GM18508 (cell line): Measurements from ENCODE around the gene ZNF516.

Experiments used
- ATAC-seq: cut with Tn5 transposase; IDR thresholded peaks from one replicate; pipeline ENCODE4 v1.9.1; 2021; ENCODE audit warnings: moderate number of reproducible peaks; ENCODE audit not compliant: insufficient read depth, unreplicated experiment

The ZNF516 gene

DNA sequence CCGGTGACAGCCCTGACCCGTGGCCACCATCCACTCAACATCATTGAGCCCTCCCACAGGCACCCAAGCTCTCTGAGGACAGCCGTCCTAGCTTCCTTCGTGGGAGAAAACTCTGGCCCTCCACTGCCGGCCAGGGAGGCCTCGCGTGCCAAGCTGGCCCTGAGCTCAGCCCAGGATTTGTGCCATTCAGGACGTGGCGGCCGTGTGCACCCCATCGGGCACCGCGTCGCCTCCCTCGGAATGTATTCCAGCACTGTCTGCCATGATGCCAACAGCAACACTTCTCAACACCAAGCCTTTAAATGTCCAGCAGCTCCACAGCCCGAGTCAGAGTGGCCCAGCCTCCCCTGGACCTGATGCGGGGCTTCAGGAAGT, 35.7 kb downstream of the ZNF516 start:
- ATAC-seq: no peak

DNA sequence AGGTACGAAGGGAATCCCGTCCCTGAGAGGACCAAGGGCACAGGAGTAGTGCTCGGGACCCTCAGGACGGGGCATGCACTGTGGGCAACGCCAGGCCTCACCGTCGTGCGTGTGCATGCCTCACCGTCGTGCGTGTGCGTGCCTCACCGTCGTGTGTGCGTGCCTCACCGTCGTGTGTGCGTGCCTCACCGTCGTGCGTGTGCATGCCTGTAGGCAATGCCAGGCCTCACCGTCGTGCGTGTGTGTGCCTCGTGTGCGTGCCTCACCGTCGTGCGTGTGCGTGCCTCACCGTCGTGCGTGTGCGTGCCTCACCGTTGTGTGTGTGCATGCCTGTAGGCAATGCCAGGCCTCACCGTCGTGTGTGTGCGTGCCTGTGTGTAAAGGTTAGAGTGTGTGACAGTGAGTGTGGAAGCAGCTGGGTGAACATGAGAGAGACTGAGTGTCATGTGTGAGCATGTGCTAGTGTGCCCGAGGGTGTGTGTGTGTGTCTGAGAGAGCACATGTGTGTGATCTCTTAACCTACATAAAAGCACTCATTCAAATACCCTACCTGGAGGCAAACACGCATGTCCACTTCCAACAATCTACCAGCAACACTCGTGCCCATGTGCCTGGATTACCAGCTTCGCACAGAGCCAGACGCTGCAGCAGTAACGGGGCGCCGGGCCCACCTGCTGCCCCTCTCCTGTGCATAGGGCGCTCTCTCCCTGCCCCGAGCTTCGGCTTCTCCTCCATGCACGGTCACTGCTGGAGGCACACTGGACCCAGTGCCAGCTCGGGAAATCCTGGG, 36.3 kb downstream of the ZNF516 start:
- ATAC-seq: no peak

DNA sequence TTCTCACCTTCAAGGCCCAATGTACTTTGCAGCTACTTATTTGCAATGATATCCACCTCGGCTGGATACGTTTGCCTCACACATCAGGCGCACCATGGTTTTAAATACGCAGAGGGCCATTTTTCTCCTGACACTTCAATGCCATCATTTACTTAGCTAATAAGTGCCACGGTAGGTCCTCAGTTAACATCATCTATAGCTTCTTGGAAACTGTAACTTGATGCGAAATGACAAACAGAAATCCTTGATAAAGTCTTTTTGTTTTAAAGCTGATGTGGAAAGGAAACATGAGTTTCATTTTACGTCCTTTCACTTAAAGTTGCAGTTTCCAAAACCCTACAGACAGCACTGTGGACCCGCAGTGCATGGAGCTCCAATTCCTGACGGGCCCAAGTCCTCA, 37.1 kb downstream of the ZNF516 start:
- ATAC-seq: no peak

DNA sequence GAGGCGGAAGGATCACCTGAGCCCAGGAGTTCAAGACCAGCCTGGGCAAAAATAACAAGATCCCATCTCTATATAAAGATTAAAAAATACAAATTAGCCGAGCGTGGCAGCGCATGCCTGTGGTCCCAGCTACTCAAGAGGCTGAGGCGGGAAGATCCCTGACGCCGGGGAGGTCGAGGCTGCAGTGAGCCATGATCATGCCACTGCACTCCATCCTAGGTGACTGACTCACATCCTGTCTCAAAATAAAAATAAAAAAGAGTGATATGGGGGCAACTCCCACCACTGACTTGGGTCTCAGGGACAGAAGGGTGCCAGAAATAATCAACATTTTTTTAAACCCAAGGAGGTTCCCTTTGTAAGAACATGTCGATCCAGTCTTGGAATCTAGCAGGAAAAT, 37.6 kb downstream of the ZNF516 start:
- ATAC-seq: no peak

DNA sequence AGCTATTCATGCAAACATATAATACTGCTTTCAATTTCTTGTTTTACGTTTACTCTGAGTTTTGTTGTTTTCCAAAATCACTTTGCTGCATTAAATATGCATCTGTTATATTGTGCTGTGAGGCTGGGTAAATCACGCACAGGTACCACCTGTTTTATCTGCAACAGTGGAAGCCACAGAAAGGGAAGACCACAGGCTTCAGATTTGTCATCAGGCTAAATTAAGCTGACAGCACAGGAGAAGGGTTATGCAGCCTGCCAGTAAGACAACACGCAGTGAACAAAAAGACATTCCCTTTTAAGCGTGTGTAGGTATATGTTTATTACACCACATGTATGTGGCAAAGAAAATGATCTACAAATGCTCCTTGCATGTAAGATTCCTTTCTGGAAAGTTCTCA, 38.2 kb downstream of the ZNF516 start:
- ATAC-seq: no peak

DNA sequence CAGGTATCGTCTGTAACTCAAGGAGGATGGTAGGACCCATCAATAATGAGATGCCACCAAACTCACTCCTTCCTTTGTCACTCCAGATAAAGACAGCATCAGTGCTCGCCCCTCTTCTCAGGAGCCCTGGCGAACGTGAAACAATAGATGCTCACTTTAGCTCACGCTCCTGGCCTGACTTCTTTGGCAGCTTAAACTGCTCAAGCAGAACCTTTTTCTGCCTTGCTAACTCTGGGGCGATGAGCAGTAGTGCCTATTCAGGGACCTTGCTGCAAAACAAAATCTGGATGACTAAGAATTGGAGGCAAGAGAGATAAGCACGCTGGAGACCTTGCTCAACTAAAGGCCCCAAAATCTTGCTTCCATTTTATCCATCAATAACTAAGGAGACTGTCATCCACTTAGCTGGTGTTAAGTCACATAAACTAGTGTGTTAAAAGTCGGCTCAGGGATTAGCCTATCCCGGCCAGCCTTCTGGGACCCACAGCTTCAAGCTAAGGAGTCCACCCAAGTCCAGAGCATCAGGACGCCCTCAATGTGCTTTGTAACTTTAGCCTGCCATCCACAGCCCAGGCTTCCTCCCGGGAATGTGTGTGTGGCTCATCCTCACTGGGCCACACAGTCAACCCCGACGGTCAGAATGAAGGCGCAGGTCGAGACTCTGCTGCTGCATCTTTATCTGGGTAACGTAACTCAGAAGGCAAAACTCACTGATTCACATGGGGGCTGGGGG, 38.9 kb downstream of the ZNF516 start:
- ATAC-seq: no peak

DNA sequence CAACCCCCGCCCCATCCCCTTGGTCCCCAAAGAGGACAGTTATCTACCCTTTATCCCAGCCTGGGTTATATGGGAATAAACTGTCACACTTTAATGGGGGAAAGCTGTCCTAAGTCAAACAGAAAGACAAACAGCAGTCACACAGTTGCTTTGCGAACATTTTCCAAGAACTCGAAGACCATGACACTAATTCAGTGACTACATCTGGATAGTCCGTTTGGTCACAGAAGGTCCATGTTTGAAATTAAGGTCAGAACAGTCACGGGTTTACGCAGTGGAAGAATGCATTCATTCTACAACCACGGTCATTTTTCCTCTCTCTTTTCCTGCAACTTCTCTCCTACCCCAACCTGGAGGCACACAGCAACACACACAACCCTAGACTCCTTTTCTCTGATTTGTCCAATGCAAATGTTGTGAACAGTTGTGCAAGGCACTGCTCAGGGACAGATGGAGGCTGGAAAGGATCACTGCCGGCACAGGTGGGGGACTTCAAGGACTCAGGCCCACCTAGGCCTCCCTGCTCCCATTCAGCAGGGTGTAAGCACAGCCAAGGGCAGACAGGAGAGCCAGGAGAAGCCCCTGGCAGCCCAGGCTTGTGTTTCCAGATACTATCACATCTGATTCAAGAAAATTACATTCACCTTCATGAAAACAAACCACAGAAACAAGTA, 39.9 kb downstream of the ZNF516 start:
- no peak for ATAC-seq

DNA sequence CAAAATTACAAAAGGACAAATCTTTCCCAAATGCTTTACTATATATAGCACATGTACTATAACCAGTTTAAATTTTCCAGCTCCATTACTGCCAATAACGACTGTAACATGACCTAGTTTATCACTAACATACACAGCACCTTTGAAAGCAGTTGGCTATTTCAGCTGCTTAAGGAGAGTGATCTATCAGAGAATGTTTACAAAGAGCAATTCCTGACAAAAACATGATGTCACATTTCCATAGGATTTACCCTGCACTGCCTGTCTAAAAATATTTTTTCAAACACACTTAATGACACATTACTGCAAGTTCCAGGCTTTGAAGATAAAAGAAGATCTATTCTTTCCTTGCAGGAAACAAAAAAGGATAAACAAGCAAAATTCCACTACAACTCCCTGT, 40.6 kb downstream of the ZNF516 start:
- no peak for ATAC-seq

DNA sequence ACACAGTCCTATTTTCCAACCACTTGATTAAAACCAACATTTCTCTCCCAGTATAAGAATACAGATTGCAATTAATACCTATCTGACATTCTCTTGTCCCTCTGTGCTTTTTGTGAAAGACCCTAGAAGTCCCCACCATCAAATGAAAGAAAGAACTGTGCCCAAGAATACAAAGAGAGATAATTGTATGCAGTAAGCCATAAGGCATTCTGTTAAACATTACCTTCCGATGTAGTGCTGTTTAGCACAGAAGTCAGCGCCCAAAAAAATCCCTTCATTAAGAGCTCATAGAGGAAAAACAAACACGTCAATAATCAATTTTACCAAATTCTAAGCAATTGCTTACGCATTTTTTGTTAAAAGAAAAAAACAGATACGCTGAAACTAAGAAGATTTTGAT, 41.1 kb downstream of the ZNF516 start:
- no peak for ATAC-seq

DNA sequence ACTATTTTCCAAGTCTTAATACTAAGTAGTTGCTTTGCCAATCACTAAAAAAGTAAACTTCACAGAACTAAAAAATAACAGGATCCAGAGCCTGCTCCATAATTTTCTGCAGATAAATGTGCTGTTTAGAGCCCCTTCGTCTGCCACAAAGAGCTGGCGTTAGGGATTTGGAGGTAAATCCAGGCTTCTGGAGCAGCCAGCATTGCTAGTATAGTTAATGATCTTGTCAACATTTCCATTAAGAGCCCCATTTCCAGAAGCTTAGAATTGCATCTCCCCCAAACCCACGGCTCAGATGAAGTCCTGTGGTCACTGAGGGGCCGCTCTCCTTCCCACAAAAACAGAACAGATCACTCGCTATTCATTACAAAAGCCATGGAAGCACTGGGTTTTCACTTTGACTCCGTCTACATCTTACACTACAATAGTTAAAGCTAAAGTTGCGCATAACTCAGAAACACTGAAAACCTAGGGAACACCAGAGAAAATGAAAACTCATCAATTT, 41.9 kb downstream of the ZNF516 start:
- ATAC-seq: no peak

DNA sequence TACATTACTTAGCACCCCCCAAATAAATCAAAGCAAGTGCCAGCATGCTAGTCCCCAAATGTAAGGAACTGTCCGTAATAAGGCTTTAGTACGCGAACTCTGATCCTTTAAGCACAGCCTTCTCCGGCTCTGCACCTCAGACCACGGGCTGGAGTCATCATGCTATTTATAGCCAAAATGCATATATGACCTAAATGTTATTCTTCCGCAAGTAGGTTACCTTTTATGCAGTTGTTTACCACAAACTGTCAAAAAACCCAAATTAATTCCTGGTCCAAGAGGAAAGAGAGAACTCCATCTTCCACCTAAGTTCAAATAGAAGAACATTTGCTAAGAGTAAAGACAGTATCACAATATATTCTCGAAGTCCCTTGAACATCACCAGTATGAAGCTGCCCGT, 42.7 kb downstream of the ZNF516 start:
- ATAC-seq: no peak

DNA sequence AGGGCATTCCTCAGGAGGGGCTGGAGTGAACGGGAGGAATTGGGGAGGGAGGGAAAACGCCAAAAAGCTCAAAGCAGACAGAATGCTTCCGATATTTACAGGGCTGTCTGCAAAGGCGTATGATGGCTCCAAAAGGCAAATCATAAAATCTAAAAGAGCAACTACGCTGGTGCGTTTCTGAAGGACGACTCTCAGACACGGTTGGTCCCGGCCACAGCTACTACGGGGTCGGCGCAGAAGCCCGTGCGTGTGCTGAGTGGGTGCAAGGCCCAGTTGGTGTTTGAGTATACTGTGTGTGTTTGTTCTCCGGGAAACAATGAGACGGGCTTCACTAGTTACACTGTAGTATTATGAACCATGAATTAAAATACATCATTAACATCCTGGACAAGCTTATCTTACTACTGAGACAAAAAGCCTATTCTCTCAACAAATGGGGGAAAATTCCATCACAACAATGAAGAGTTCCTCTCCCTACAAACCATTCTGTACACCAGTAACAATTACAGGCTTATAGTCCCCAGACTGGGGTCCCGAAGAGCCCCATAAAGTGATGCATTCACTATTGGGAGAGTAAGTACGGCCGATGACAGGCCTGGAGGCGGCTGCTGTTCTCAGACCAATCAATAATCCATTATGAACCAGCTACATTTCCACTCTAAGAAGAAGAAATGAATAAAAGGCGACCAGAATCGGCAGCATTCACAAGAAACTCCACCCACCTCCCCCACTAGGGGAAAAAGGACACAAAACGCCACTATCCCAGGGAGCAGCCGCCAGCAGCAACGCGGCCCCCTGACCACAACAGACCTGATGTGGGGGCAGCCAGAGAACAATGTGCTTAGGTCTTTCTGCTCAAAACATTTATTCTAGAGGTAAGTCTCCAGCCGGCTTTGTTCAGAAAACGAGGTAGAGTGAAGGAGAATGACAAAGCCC, 43.4 kb downstream of the ZNF516 start:
- ATAC-seq: no peak

DNA sequence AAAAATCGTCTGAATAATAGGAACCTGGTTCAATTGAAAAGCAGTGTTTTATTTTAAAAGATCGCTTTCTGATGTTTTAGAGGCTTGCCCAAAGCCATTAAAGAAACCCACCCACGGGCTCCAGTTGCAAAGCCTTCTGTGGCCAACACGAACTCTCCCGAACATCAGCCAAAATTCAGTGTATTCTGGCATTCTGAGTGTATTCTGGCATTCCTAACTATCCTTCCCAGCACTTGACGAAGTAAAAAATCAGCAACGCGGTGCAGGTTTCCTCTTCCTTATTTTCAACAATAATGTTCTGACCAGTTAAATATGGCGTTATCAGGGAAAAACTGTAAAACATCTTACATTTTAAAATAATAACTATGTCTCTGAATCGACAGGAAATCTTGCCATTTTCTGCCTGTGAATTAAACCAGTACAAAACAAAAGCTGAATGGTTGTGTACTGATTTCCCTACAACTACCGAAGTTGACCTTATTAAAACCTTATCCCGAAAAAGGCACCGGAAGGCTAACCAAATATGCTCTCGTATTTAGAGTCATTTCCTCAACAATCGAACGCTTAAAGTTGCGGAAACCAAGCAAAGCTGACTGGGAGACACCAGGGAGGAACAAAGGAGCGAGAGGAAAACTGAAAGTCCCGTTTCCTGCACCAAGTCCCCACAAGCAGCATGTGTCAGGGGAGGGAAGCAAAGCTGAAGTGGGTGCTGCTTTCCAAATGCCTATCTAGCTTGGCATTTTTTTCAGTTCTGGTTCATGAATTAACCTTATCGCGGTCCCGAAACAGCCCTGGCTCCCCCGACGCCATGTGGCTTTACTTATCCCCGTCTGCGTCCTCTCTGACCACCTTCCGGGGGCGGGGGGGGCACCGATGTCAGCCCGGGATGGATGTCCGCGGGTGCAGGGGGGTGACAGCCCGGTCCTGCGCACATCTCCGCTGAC, 44.3 kb downstream of the ZNF516 start:
- no peak for ATAC-seq

DNA sequence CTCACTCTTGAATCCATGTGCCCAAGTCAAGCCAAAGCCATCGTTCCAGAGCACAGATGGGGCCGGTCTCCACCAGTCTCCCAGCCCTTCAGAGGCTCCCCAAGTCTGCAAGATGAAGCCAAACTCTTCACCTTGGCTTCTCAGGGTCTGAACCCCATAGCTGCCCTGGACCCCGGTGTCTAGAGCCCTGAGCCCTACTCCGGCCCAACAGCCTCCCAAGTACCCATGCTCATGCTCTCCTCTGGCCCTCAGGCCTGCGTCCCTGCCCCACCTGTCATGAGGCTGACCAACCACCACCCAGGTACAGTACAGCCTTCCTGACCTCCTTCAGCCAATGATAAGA, 46.0 kb downstream of the ZNF516 start:
- no peak for ATAC-seq

DNA sequence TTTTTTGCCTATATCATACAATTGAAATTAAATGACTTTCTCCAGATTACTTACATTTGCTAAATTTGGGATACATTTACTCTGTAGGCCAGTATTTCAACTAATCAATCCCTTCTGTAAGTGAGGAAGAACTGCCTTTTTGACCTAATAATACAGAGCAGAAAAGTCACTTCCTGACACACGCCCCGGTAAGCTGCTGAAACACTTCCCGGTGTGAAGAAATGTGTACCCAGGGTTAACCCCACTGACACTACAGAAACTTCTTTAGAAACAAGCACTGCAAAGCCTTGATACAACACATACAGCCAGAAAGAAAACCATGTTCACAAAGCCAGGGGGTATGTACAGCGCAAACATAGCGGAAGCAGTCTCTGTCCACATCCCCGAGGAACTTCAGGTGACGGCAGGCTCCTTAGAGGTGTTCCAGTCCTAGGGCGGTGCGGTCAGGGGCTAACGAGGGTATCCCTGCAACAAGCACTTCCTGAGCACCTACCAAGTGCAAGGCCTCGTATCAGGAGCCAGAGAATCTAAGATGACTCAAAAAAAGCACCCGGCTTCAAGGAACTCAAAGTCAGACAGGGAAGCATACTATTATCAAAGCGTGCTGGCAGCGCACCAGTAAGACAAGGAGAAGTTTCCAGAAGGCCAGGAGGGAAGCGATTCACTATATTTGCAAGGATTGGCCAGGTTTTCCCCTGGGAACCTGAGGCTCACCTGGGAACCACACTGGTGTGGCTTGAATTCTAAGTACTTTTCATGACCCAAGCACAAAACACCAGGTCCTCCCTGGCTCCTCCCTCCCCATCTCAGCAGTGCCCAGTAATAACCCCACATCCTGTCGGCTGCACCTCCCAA, 46.6 kb downstream of the ZNF516 start:
- no peak for ATAC-seq

DNA sequence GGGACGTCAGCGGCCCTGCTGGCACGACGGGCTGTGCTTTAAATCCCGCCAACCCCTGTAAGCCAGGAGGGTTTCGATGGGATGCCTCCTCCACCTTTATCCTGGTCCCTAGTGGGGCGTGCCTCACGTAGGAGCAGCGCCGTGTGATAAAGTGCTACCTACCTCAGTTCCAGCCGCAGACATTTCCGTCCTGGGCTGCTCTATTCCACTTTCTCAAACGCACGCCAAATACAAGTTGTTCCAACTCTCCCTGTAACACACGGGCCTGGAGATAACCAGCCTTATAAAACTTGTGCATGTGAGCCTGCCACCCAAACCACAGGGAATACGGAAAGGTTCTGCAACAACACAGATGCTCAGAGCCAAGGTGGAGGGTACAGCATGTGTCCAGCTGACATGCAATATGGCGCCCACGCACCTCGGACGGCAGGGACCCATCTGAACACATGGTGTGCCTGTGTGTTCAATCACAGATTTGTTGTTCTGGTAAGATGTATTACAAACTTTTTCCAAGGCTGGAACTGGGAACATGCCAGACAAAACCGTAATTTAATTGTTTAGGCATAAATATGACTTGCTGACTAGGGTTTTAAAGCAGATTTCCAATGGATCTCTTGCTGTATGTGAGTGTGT, 47.7 kb downstream of the ZNF516 start:
- no peak for ATAC-seq

DNA sequence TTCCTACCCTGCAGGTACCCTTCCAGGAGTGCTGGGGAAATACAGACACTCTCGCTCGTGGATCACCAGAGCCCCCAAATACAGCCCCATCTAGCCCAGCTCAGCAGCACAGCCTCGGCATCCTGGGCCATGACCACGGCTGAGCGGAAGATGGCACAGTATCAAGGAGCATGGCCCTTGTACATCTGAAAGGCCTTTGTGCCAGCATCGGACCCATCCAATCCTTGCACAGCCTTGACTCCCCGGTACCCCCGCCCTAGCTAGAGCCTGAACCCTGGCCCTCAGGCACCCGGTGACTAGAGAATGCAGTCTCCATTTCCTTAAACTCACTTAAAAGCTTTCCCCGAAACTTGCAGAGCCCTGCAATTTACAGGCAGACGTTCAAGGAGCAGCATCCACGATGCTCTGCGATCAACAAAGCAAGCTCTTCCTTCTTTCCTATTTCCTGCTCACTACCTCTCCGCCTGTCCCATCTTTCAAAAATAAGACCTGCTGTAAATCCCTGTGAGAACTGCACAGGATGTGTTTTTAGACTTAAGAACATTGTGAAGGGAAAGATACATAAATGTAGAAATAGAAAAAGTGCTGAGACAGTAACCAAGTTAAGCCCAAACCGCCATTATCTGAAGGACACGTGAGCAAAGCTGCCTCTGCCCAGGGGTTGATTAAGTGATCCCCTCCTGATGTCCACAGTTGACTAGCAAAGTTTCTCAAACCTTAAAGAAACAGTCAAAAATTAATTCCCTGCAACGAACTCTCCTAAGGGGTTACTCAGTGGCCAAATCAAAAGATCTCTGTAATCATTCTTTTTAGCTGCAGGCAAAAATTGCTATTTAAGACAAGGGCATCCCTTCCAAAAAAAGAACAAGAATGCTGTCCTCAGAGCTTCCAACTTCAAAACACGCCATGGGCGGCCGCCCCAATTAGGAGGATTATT, 48.5 kb downstream of the ZNF516 start:
- ATAC-seq: no peak
